ENCODE measurements around the gene ACOT13.

DNA sequence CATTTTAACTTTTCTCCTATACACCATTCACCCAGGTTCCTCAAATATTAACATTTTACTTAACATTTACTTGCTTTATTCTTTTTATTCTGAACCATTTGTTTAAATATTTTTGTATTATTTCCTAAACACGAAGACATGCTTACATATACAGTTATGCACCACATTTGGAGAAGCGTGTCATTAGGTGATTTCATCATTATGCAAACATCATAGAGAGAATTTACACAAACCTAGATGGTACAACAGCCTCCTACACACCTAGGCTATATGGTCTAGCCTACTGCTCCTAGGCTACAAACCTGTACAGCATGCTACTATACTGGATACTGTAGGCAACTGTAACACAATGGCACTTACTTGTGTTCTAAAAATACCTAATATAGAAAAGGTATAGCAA, 6.8 kb upstream of the ACOT13 start:
- TF ChIP-seq, protein P1, sequence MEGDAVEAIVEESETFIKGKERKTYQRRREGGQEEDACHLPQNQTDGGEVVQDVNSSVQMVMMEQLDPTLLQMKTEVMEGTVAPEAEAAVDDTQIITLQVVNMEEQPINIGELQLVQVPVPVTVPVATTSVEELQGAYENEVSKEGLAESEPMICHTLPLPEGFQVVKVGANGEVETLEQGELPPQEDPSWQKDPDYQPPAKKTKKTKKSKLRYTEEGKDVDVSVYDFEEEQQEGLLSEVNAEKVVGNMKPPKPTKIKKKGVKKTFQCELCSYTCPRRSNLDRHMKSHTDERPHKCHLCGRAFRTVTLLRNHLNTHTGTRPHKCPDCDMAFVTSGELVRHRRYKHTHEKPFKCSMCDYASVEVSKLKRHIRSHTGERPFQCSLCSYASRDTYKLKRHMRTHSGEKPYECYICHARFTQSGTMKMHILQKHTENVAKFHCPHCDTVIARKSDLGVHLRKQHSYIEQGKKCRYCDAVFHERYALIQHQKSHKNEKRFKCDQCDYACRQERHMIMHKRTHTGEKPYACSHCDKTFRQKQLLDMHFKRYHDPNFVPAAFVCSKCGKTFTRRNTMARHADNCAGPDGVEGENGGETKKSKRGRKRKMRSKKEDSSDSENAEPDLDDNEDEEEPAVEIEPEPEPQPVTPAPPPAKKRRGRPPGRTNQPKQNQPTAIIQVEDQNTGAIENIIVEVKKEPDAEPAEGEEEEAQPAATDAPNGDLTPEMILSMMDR (IDR thresholded peaks at IDR 0.05; ENCODE audit: low read length), result no peak
- TF ChIP-seq EZH2 (IDR thresholded peaks at IDR 0.05; ENCODE audit: borderline replicate concordance, low read length), result no peak
